Right forelimb (tissue), 1 donor: ENCODE measurements around the gene UBE2O.

Source experiments
- DNase-seq: peaks from one replicate; pipeline ENCODE4 v3.0.0-alpha.2; 2018

Gene UBE2O

GRCh38 chr17:76484228-76484725, 31.3 kb upstream of the UBE2O start:
- DNase-seq, result no peak

DNA sequence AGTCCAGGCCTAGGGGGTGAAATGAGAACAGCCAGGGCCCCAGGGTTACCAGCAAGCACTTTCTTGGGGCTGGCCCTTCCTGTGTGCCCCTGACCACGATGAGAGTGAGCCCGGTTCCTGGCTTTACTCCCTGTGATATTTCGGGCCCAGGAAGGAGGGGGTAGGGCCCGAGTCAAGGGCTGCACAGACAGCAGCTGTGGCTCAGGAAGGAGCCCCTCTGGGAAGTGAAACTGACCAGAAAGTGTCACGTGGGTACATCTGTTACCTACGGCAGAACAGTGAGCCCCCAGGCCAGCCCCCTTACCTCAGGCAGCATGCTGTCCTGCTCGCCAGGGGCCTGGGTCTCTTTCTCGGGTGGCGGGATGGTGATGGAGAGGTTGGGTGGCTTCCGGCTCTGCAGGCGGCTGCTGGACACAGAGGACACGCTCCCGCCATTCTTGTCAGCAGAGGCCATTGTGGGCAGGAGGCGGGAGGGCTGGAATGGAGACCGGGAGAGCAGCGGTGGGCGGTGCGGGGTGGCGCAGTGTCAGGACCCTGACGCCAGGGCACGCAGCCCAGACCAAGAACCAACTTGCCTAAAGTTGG, 28.2 kb upstream of the UBE2O start:
- DNase-seq, result no peak

DNA sequence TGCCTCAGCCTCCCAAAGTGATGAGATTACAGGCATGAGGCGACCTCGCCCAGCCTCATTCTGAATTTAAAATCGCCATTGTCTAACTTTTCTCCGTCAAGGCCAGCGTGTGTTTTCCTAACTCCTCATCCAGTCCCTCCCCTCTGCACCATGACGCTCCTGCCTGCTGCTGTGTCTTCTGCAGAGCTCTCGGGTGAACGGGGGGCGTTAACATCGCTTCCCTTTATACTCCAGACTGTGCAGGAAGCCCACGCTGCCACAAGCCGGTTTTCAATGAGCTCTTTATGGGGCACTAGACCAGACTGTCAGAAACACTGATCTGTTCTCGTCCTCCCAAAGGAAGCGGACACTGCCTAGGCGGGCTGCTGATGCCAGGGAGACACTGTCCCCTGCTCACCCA, 27.7 kb upstream of the UBE2O start:
- DNase-seq, result no peak

GRCh38 chr17:76479515-76480060, 26.6 kb upstream of the UBE2O start:
- DNase-seq, result no peak

DNA sequence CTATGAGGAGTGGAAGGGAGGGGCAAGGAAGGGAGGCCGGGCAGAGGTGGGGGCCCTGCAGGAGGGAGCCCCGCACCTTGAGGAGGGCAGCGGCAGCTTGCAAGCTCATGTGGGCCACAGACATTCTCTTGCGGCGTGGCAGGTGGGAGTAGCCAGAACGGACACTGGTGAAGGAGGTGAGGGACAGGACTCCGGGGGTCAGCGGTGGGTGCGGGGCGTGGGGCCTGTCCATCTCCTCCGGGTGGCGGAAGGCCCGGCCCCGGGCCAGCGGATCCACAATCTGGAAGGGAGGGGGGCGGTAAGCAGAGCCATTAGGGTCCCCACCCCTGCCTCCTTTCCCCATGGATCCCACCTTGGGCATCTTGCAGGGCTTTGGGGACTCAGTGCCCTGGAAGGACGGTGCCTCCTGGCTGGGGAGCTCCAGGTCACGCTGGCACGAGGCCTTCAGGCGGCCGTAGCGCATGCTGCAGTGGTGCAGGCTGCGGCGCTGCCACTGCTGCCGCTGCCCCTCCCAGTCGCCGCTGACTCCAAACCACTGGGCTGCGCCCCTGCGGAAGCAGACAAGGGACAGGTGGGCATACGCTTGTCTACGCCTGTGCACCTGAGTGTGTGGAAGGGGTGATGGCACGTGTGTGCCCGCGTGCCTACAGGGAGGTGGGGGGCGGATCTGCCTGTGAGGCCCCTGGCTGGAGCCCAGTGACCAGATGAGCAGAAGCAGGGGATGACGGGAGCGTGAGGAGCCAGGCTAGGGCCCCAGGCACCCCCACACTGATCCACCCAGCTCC, 26.0 kb upstream of the UBE2O start:
- no peak for DNase-seq

DNA sequence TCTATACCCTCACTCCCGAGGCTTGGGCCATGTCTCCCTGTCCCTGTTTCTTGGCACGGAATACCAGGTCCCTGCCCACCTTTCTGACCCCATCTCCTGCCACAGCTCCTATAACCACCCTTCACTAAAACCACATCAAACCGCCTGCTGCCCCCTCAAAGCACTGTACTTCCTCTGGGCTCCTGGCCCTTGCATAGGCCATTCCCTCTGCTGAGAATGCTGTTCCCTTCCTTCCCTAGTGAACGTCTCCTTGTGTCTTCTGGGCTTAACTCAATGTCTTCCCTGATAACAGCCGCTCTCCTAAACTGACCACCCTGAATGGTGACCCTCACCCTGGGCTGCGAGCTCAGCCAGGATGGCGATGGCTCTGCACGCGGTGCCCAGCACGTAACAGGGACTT, 25.1 kb upstream of the UBE2O start:
- DNase-seq, result no peak

DNA sequence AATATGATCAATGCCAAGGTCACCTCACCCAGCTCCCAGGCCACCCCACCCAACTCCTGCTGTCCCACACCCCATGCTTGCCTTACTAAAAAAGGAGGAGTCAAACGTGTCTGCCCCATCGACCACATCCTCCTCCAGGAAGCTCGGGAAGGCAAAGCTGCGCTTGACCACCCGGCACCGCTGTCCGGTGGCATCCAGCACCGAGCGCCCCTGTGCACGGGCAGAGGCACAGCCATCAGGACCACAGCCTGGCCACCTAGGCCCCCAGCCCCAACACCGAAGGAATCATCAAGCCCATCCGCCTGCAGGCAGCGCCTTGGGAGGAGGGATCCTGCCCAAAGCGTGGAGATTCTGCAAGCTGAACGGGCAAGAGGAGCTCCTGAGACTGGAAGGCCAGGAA, 24.6 kb upstream of the UBE2O start:
- no peak for DNase-seq

- no peak for DNase-seq
Observed at GRCh38 chr17:76476736-76477135, 23.8 kb upstream of the UBE2O start.

DNA sequence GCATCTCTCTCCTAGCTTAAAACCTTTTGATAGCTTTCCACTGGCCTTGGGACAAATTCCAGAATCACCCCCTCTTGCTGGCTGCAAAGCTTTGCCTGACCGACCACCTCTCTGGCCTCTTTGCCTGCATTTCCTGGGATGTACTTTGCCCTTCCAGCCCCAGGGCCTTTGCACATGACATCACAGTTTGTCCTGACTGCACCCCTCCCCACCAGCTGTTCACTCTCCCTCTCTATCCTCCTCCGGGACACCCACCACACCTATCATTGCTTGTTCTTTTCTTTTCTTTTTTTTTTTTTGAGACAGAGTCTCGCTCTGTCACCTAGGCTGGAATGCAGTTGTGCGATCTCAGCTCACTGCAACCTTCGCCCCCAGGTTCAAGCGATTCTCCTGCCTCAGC, 22.4 kb upstream of the UBE2O start:
- DNase-seq, result no peak

DNA sequence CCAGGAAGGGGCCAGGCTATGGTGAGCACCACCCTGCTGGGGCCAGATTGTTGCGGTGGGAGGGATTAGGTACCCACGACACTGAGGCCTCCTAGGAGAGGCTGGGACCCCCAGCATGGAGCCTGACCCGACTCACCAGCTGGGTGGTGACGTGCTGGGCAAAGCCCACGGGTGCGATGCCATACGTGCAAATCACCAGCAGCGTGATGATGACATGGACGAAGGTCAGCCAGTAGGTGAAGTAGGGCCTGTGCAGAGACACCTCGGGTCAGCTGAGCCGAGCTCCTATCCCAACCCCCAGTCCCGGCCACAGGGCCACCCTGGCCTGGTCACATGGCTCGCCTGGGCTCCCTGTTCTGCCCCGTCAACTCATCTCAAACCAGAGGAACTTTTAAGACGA, 21.9 kb upstream of the UBE2O start:
- DNase-seq, result no peak

DNA sequence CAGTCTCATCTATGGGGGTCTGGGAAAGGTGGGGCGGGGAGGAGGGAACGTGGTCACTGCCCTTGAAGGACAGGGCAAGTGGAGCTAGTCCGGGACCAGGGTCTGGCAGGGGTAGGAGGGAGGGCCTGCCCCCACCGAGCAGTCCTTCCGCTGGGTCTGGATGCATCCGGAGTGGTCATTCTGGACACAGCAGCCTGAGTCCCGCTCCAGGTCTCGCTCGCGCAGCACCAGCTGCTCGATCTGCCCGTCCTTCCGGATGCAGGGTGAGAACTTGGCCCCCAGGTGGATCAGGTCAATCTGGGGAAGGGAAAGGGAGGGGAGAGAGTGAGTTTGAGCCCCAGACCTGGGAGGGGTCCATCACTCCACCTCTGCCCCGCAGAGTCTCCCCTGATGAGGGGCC, 21.3 kb upstream of the UBE2O start:
- no peak for DNase-seq

DNA sequence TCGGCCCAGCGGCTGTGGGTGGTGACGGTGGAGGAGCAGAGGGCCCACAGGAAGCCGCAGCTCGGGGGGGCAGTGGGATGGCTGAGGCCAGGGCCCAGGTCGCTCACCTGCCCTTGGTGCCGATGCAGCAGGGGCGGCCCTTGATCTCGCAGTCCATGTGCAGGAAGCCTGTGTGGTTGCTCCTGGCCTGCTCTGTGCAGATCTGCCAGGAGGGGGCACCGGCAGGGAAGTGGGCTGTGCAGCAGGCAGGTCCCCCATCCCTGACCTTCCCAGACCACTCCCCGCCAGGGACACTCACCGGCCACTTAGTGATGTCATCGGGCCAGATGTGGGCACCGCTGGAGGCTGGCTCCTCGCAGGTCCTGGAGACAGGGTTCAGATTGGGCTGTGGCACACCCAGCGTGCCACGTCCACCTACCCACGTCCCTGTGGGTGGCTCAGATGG, 20.6 kb upstream of the UBE2O start:
- DNase-seq, result no peak

DNA sequence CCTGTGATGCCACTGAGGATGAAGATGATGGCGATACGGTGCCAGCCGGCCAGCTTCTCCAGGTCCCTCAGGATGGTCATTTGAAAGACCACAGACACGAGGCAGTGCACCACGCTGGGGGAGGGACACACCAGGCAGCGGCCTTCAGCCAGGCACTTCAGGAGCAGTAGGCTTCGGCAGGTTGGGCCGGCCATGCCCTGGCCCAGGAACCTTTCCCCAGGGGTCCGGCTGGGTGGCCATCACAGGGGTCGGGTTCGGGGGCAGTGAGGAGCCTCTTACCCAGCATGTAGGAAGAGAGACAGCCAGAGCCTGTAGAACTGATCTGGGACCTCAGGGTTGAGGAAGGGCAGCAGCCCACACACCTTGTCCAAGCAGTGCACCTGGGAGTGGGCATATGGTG, 19.8 kb upstream of the UBE2O start:
- DNase-seq, result no peak

- no peak for DNase-seq
Observed at GRCh38 chr17:76472258-76472645, 19.3 kb upstream of the UBE2O start.

GRCh38 chr17:76471498-76472257, 18.7 kb upstream of the UBE2O start:
- DNase-seq, result no peak

DNA sequence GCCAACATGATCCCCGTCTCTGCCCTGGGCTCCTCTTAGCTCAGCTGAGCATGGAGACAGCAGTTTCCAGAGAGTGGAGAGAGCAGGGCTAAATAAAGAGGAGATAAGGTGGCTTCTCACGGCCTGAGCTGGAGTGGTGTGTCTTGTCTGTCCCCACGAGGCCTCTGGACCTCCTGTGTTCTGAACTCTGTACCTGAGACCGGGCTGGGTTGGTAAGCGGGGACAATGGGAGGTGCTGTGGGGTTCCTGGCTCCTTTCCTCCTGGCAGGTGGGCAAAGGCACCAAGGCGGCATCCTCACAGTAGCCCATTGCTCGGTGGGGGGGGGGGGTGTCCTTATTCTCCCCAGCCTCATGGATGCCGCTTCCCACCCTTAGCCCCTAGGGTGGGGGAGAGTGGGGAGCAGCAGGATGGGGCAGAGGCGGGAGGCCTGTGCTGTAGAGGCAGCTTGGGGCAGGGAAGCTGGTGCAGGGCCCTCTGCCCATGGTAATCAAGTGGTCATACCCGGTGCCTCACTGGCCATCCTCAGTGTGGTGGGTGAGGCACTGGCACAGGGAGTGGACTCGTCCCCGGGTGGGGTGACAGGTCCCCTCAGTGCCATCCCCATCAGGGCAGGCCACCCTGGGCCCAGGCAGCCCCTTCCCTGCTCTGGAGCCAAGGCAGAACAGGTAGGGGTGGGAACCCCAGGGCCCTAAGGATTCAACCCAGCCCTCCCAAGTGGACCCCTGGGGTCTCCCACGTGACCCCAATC, 17.2 kb upstream of the UBE2O start:
- no peak for DNase-seq

- DNase-seq, result no peak
Observed at GRCh38 chr17:76469076-76469990, 16.4 kb upstream of the UBE2O start.

- no peak for DNase-seq
Observed at GRCh38 chr17:76468634-76469010, 15.7 kb upstream of the UBE2O start.

DNA sequence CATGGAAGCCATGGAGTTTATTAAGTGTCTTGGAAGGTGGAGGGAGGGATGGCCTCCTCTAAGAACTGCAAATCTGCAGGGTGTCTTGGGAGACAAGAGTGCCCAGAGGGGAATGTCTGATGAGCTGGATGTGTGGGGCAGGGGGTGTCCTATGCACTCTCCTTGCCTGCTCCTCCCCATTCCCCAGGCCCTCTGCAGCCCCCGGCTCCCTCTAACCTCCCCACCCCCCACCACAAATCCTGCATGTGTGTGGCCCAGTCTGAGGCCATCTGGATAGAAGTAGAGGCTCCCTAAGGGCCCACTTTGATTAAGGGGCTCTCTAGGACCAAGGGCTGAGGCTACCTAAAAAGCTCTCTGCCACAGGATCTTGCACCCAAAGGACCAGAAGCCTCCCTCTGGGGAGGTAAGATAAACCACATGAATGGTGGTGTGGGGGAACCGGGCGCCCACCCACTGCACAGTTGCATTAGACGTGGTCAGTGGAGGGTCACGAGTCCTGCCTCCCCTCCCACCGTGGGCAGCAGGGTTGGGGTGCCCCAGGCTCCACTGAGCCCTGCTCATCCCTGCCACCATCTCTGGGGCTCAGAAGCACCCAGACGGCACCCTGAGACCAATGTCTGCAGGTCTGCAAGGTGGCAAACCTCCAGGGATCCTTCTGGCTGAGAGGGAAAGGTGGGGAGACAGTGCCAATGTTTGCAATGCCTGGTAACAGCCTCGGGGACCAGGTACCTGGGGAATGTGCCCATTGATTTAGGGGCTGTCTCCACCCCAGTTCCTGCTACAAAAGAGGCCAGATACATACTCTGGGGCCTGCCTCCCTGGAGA, 15.1 kb upstream of the UBE2O start:
- DNase-seq, result no peak

- no peak for DNase-seq
Observed at GRCh38 chr17:76467366-76467765, 14.4 kb upstream of the UBE2O start, which contains the start of gene AANAT. AANAT (plus strand) TSS chr17:76467603; CDS start chr17:76468747, 1,144 bp downstream.

- no peak for DNase-seq
Observed at GRCh38 chr17:76466775-76467130, 13.8 kb upstream of the UBE2O start.
